ENCODE data around the gene SH3PXD2A.

SH3PXD2A gene

GRCh38 chr10:103580011-103580410 is 275.4 kb downstream of the SH3PXD2A start:
- in situ Hi-C loops (cut with MboI; ENCODE audit: low sequenced_read_pairs) = no loop called here

DNA sequence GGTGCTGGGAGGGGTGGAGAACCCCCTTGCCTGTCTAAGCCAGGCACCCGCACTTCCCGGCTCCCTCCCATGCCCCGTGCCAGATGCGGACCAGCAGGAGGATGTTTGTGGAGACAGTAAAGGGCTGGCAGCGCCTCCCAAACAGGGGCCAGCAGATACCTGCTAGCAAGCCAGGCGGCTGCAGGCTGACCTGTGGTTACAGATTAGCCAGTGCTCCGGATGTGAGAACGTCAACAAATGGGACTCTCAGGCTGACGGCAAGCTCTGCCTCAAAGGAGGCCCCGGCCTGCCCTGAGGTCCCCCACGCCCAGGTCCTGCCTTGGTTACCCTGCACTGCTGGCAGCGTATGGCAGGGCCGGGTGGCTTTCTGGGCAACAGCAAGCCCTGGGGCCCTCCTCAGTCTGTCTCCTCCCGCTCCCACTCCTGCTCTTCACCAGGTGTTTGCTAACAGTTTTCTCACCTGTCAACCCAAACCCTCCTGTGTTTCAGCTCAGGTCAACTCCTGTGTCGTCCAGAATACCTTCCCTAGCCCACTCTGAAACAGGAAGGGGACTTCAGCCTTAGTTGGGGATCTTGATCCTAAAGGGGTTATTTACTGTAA is 276.5 kb downstream of the SH3PXD2A start:
- in situ Hi-C loops (cut with MboI; ENCODE audit: low sequenced_read_pairs) = no loop called here

DNA sequence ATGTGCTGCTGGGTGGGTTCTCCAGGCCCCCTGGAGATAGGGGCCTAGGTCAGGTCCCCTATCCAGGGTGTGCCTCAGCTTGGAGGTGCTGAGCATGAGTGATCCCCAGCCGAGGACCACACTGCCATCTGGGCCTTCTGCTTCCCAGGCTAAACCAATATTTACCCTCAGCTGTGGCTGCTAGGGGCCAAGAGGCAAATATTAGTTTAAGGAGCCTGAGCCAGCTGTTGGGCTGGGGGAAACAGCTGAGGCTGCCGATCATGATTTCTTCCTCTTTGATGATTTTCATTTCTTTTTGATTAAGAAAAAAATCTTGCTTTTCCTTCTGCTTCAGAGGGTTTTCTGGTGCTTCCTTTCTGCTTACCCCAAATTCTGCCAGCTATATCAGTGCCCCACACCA is 278.5 kb downstream of the SH3PXD2A start:
- in situ Hi-C loops (cut with MboI; ENCODE audit: low sequenced_read_pairs) = no loop called here

DNA sequence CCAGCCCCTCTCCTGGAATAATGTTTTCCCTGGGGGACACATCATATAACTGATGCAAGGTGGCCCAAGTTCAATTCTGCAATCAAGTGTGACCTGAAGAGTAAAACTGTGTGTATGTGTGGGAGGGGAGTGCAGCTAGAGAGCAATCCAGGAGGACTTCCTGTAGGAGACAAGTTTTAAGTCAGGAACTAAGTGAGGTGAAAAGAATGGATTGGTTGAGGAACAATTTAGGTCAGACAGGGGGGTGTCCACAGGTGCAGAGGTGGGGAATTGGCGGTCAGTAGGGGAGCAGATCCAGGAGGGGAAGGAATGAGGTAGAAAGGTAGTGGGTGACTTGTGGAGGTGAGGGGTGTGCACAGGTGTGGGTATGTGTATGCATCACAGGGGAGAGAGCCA is 279.3 kb downstream of the SH3PXD2A start:
- in situ Hi-C loops (cut with MboI; ENCODE audit: low sequenced_read_pairs) = no loop called here

DNA sequence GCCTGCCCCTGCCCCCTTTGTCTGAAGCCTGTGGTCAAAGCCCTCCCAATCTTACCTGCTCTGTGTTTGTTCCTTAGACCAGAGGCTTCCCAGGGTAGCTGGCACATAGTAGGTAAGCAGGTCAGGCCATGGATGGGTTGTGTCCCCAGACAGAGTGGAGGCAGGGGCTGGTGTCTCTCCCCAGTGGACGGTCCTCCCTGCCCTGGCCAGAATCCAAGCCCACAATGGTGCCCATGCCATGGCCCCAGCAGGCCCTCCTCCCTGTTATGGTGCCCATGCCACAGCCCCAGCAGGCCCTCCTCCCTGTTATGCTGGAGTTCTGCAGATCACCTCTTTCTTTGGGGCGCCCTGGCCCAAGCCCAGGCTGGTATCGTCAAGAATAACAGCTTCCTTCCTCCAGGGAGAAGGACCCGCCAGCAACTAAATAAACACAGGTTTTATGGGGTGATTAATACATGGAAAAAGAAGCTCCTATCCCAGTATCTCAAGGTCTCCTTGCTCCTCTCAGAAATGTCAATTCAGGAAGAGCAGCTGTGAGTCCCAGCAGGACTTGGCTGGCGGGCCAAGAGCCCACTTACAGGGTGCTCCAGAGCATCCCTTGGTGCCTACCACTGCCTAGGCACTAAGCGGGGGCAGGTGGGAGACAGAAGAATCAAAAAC is 279.8 kb downstream of the SH3PXD2A start:
- in situ Hi-C loops (cut with MboI; ENCODE audit: low sequenced_read_pairs) = no loop called here

DNA sequence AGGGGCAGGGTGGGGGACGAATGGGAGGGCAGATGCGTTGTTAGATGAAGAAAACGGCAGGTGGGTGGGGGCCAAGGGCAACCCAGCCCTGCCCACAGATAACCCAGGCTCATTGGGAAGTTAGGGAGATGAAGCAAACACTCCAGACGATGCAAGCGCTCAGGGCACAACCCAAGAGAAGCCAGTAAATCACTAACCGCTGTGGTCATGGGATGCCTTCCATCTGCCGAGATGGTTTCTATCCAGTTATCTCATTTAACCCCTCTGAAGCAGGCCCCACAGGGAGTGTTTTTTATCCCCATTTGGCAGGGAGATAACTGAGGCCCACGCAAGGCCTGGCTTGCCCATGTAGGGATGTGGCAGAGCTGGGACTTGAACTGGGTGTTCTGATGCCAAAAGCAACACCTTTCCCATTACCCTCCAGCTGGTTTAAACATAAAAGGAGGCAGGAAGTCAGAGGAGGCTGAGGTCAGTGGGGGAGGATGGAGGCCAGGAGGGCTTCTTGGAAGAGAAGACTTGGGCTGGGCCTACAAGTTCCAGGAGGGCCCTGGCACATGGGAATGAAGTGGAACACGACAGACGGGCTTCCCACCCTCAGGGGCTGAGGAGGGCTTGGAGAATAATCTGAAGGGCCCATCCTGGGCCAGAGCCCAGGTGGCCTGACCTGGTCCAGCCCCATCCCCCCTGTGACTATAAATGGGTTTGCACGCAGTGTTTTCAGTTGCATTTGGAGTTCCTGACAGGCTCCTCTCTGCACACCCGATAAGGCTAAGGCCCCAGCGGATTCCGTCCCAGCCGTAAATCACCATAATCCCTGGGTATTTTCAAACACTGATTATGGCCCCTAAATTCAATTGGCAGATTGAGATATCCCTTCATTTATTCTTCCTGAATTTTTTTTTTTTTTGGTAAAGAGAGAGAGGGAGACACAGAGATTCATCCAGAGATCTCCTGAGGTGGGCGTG is 281.0 kb downstream of the SH3PXD2A start:
- in situ Hi-C loops (cut with MboI; ENCODE audit: low sequenced_read_pairs) = no loop called here

DNA sequence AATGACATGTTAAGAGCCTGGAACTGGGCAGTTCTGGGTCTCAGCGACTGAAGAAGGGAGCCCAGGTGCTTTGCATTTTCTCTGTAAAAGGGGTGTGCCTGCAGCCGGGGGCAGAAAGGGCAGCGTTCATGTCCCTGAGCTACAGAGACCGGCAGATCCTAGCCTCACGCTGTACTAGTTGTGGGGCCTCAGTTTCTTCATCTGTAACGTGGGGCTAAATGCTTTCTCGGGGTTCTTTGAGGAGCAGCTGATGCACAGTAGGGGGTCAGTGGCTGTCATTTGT is 282.2 kb downstream of the SH3PXD2A start:
- in situ Hi-C loops (cut with MboI; ENCODE audit: low sequenced_read_pairs) = no loop called here

DNA sequence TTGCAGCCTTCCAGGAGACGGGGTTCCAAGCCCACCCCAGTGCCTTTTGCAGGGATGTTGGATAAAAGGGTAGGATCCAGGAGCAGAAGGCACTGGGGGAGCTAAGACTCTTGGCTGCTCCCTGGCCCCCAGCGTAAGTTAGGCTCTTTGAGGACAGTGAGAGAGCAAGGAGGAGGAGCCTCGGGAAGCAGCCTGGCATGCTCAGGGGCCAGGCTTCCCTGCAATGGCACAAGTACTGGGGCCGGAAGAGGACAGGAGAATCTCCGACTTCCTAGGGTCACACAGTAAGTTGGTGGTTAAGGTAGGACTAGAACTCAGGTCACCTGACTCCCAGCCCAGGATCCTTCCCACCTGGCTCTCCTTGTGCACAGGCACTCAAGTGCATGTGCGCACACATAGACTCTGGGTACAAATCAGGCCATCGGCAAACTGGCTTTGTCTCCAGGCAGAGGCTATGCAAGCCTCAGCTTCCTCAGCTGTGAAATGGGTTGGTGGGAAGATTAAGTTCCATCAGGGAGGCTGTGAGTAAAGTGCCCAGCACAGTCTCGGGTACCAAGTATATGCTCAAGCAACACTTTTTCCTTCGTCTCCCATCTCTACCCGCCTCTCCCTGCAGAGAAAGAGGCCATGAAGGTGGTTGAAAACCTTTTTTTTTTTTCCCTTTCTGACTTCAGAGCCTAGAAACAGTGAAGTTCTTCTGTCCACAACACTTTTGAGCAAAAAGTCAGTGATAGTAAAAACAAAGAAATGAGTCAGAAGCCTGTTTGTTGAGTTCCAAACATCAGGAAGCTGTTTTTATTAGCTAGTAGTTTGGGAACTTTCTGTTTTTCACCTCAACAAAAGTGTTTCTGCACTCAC is 282.8 kb downstream of the SH3PXD2A start:
- in situ Hi-C loops (cut with MboI; ENCODE audit: low sequenced_read_pairs) = no loop called here

- in situ Hi-C loops (cut with MboI; ENCODE audit: low sequenced_read_pairs) = no loop called here
These were observed 283.8 kb downstream of the SH3PXD2A start for GRCh38 chr10:103571656-103571975.

DNA sequence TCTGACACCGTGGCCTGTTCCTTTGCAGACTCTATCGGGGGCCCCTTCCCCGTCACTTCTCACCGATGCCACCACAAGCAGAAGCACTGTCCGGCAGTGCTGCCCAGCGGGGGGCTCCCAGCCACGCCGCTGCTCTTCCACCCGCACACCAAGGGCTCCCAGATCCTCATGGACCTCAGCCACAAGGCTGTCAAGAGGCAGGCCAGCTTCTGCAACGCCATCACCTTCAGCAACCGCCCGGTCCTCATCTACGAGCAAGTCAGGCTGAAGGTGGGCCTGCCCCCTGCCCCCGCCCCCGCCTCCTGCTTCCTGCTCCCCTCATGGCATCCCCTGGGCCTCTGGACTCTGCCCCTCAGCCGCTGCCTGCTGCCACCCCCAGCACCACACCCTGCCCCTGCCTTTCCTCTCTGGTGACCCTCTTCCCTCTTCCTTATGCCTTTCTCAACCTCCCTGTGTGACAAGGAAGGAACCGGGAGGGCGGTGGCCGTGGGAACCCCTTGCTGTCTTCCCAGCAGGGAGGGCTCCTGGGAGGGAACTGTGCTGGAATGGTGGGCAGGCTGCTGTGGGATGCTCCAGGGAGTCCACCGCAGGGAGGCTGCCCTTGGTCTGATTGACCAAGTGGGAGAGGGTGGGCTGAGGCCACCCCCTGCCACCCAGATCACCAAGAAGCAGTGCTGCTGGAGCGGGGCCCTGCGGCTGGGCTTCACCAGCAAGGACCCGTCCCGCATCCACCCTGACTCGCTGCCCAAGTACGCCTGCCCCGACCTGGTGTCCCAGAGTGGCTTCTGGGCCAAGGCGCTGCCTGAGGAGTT is 284.3 kb downstream of the SH3PXD2A start:
- in situ Hi-C loops (cut with MboI; ENCODE audit: low sequenced_read_pairs) = no loop called here

DNA sequence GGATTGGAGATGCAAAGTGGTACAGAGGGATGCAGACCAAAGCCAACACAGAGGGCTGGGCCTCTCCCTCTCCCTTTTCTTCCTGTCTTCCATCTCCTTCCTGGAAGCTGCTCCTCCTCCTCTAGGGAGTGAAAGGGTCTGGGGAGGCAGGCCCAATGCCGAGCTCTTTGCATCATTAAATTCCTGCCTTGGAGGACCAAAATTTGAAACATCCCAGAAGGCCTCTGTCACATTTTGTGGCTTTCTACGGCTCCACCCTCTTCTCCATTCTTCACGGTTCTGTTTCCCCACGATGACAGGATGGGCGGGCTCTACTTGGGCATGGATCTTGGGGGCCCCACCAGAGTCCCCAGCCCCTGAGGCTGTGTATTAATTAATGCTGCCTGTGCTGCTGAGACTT is 285.5 kb downstream of the SH3PXD2A start:
- in situ Hi-C loops (cut with MboI; ENCODE audit: low sequenced_read_pairs) = no loop called here

DNA sequence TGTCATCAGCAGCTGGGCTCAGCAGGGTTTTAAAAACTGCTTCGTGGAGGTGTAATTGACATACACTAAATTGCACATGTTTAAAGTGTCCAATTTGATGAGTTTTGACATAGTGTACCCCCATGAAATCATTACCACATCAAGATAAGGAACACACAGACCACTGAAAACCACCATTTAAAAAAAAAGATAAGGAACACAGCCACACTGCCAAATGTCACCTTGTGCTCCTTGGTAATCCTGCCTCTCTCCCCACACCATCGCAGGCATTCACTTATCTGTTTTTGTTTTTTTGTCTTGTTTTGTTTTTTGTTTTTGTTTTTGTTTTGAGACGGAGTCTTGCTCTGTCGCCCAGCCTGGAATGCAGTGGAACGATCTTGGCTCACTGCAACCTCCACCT is 286.9 kb downstream of the SH3PXD2A start:
- in situ Hi-C loops (cut with MboI; ENCODE audit: low sequenced_read_pairs) = no loop called here

GRCh38 chr10:103566536-103566935 is 288.8 kb downstream of the SH3PXD2A start:
- in situ Hi-C loops (cut with MboI; ENCODE audit: low sequenced_read_pairs) = no loop called here

GRCh38 chr10:103564776-103565520 is 290.4 kb downstream of the SH3PXD2A start:
- in situ Hi-C loops (cut with MboI; ENCODE audit: low sequenced_read_pairs) = no loop called here

DNA sequence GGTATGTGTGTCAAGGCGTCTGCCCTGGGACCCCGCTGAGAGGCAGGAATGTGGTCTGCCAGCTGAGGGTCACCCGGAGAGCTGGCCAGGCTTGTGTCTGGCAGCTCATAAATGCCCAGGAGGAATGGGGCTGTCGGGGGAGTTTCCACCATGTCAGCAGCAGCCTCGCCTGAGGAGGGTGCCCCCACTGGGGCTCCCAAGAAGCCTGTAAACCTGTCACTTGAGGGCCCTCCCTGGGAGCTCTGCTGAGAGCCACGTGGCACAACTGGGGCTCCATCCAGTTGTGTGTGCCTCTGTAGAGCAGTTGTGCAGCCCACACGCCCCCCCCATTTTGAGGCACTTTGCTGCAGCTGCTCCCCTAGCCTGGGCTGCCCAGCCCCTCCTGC is 291.3 kb downstream of the SH3PXD2A start:
- in situ Hi-C loops (cut with MboI; ENCODE audit: low sequenced_read_pairs) = no loop called here

GRCh38 chr10:103563231-103564115 is 291.9 kb downstream of the SH3PXD2A start:
- in situ Hi-C loops (cut with MboI; ENCODE audit: low sequenced_read_pairs) = no loop called here

- in situ Hi-C loops (cut with MboI; ENCODE audit: low sequenced_read_pairs) = no loop called here
These were observed 293.0 kb downstream of the SH3PXD2A start for GRCh38 chr10:103562383-103562782.

DNA sequence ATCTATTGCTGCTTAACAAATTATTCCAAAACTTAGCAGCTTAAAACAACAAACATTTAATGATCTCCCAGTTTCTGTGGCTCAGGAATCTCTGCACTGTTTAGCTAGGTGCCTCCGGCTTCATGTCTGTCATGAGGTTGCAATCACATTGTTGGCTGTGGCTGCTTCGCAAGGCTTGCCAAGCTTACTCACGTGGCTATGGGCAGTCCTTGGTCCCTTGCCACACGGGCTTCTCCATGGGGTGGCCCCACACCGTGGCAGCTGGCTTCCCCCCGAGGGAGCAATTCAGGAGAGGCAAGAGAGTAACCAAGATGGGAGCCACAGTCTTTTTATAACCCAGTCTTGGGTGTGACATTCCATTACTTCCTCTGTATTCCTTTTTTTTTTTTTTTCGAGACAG is 294.5 kb downstream of the SH3PXD2A start:
- in situ Hi-C loops (cut with MboI; ENCODE audit: low sequenced_read_pairs) = no loop called here

- in situ Hi-C loops (cut with MboI; ENCODE audit: low sequenced_read_pairs) = no loop called here
These were observed 295.6 kb downstream of the SH3PXD2A start for GRCh38 chr10:103559776-103560175.

Measured in HL-60/S4 treated with retinoic acid at 250 ng/mL for 4 days and 3 days (cell line).